Naive thymus-derived CD4-positive, alpha-beta T cell (primary cell): Measurements from ENCODE around the gene ZDHHC9. TPM values are rescaled to one million over a fixed set of nuclear protein-coding genes. Genes with fewer than 3 reads are reported as not detected.
"Not testable (repeated sequence)": the region's sequence is repeated elsewhere in the genome, so short reads cannot be mapped to it uniquely, and the experiment has no call there.

Experiments used
- ATAC-seq: fragments of 150-1000 bp; cut with Tn5 transposase; 2 replicates; pipeline ENCODE4 v1.10.0; 2021; ENCODE audit warnings: mild to moderate bottlenecking, moderate library complexity
- CTCF ChIA-PET: fragments of 350-600 bp; sonication (Branson Sonifier 250); formaldehyde crosslinking; loops from one replicate; lab custom pipeline; 2021; ENCODE audit warnings: antibody characterized with exemption; lab: Charles Lee
- POLR2A ChIA-PET: fragments of 350-600 bp; sonication (Branson Sonifier 250); formaldehyde crosslinking; loops from one replicate; lab custom pipeline; 2021; ENCODE audit warnings: antibody characterized with exemption, inconsistent platforms; lab: Charles Lee
- DNase-seq, 9 donors: peaks; one replicate each; pipeline versions ENCODE4 v3.0.0 to v3.0.0-alpha.2; 2020 to 2022; ENCODE audit warnings: mixed read lengths in 1 of 9
- H3K27ac ChIP-seq: one replicate; pipeline ENCODE4 v1.7.0; 2013; ENCODE audit warnings: mild to moderate bottlenecking, low read depth, low read length, moderate library complexity
- H3K27me3 ChIP-seq, 2 donors: one replicate each; pipeline ENCODE4 v1.7.0; 2013; ENCODE audit warnings: low read length in 2 of 2, mild to moderate bottlenecking in 2 of 2, moderate library complexity in 2 of 2; ENCODE audit not compliant: control insufficient read depth in 2 of 2, insufficient read depth in 2 of 2
- H3K36me3 ChIP-seq, 3 experiments: 1 replicate in 2 of 3; 2 replicates in 1 of 3; pipeline ENCODE4 v1.7.0; 2013; ENCODE audit warnings: low read length in 3 of 3, mild to moderate bottlenecking in 3 of 3, moderate library complexity in 1 of 3; ENCODE audit not compliant: insufficient read depth in 3 of 3, control insufficient read depth in 2 of 3
- H3K4me1 ChIP-seq, 2 donors: one replicate each; pipeline ENCODE4 v1.7.0; 2013; ENCODE audit warnings: low read length in 2 of 2, mild to moderate bottlenecking in 2 of 2, moderate library complexity in 1 of 2; ENCODE audit not compliant: control insufficient read depth in 2 of 2, insufficient read depth in 2 of 2
- H3K4me3 ChIP-seq: 2 replicates; pipeline ENCODE4 v1.7.0; 2013; ENCODE audit warnings: mild to moderate bottlenecking, low read length
- H3K9me3 ChIP-seq, 3 experiments: 1 replicate in 2 of 3; 2 replicates in 1 of 3; pipeline ENCODE4 v1.7.0; 2013; ENCODE audit warnings: low read length in 3 of 3; ENCODE audit not compliant: control insufficient read depth in 2 of 3
- H3K27ac Mint-ChIP-seq, 9 donors: one replicate each; pipeline ENCODE4 v1.8.0; 2020 to 2022; ENCODE audit warnings: mixed read lengths in 9 of 9, mild to moderate bottlenecking in 8 of 9, moderate library complexity in 5 of 9, inconsistent platforms in 2 of 9
- H3K27me3 Mint-ChIP-seq, 5 donors: one replicate each; pipeline ENCODE4 v1.8.0; 2021 to 2022; ENCODE audit warnings: mixed read lengths in 5 of 5, mild to moderate bottlenecking in 1 of 5
- H3K36me3 Mint-ChIP-seq, 5 donors: one replicate each; pipeline ENCODE4 v1.8.0; 2020 to 2022; ENCODE audit warnings: mixed read lengths in 5 of 5, mild to moderate bottlenecking in 3 of 5, inconsistent platforms in 1 of 5
- H3K4me1 Mint-ChIP-seq, 7 donors: one replicate each; pipeline ENCODE4 v1.8.0; 2020 to 2022; ENCODE audit warnings: mixed read lengths in 7 of 7, mild to moderate bottlenecking in 3 of 7, inconsistent platforms in 1 of 7
- H3K4me3 Mint-ChIP-seq, 10 donors: one replicate each; pipeline ENCODE4 v1.8.0; 2020 to 2022; ENCODE audit warnings: mild to moderate bottlenecking in 10 of 10, mixed read lengths in 10 of 10, moderate library complexity in 6 of 10, inconsistent platforms in 2 of 10
- H3K9me3 Mint-ChIP-seq, 11 donors: one replicate each; pipeline ENCODE4 v1.8.0; 2020 to 2022; ENCODE audit warnings: mixed read lengths in 11 of 11, mild to moderate bottlenecking in 4 of 11, inconsistent platforms in 1 of 11, moderate library complexity in 1 of 11
- intact Hi-C, 2 donors: fragments of 100-400 bp; cut with micrococcal nuclease; formaldehyde crosslinking; loops; one replicate each; pipeline ENCODE4 v1.15.1; 2023
- polyA plus RNA-seq, 2 donors: library from polyadenylated mRNA; unstranded; fragments of 300-500 nt; fragmentation: Illumina TruSeq; gene quantifications; one replicate each; pipeline ENCODE4 v1.2.3, GENCODE V29; 2021
- total RNA-seq, 6 experiments: library from RNA in 5 of 6; stranded (reverse) in 5 of 6; gene quantifications; 1 replicate in 5 of 6; 2 replicates in 1 of 6; pipeline ENCODE4 v1.2.3 and lab custom pipeline; 2021 to 2026

The ZDHHC9 gene
- total and polyA plus RNA-seq, 7 experiments from 2014 or later: 4.4 to 9.1 (median 7.1) TPM

GRCh38 chrX:129859134-129859533 is 15.4 kb upstream of the ZDHHC9 start:
- ATAC-seq, H3K9me3 ChIP-seq, DNase-seq, H3K27ac ChIP-seq, H3K36me3 ChIP-seq, H3K4me3 Mint-ChIP-seq, H3K4me3 ChIP-seq, H3K4me1 Mint-ChIP-seq, H3K27me3 ChIP-seq, intact Hi-C loops, H3K36me3 Mint-ChIP-seq, H3K9me3 Mint-ChIP-seq, CTCF ChIA-PET, H3K4me1 ChIP-seq: not testable (repeated sequence)
- H3K27ac Mint-ChIP-seq: peak overlapping the region in 1 of 9 donors; percentile 78
- POLR2A ChIA-PET: interaction anchor here (0.6 to 1.6 kb wide), 2 partner anchors 12 to 93 kb away, joined by 4 to 6 read pairs; no protein-coding TSS in a partner anchor
- H3K27me3 Mint-ChIP-seq: peaks cover 0 to 11% (median 0%) of the 10 kb centered on the region in 5 donors

GRCh38 chrX:129851825-129852224 is 8.1 kb upstream of the ZDHHC9 start:
- ATAC-seq, CTCF ChIA-PET, H3K4me1 ChIP-seq, H3K27ac Mint-ChIP-seq, H3K27me3 Mint-ChIP-seq, POLR2A ChIA-PET, H3K9me3 ChIP-seq, intact Hi-C loops, DNase-seq, H3K4me1 Mint-ChIP-seq, H3K9me3 Mint-ChIP-seq, H3K27me3 ChIP-seq, H3K27ac ChIP-seq, H3K36me3 ChIP-seq, H3K4me3 ChIP-seq, H3K36me3 Mint-ChIP-seq, H3K4me3 Mint-ChIP-seq: not testable (repeated sequence)

- H3K4me3 Mint-ChIP-seq: peak overlapping the region in 4 of 10 donors; percentile 1 to 30 (median 7)
- ATAC-seq (peak; percentile 19), DNase-seq (peak in 7 of 9 donors; percentile 29 to 58 (median 35))
- POLR2A ChIA-PET: interaction anchor here (0.6 to 1.3 kb wide), 4 partner anchors 12 to 242 kb away, joined by 3 to 6 read pairs (median 4); no protein-coding TSS in a partner anchor
- Histone ChIP-seq H3K4me1 (peaks cover 5 to 15% of the 10 kb centered on the region in 2 donors), H3K4me3 (no peak overlapping the region), H3K27me3 (no peaks in the 10 kb centered on the region), H3K36me3 (no peaks in the 10 kb centered on the region), H3K9me3 (no peaks in the 10 kb centered on the region), H3K27ac (no peak overlapping the region)
- H3K27me3 Mint-ChIP-seq: no peaks in the 10 kb centered on the region
- H3K36me3 Mint-ChIP-seq: no peaks in the 10 kb centered on the region
- no peaks in the 10 kb centered on the region for H3K9me3 Mint-ChIP-seq
- CTCF ChIA-PET: interaction anchor here (0.6 kb wide), 1 partner anchor 159 kb away, joined by 3 read pairs; no protein-coding TSS in a partner anchor
- H3K27ac Mint-ChIP-seq: peak overlapping the region in 6 of 9 donors; percentile 9 to 80 (median 20)
- peaks cover 4 to 32% (median 22%) of the 10 kb centered on the region in 7 donors for H3K4me1 Mint-ChIP-seq
- intact Hi-C loops: loop anchor here in 1 of 2 donors (10.0 kb wide), 1 partner anchor 178 kb away; no protein-coding TSS in a partner anchor
These were observed 3.0 kb upstream of the ZDHHC9 start for GRCh38 chrX:129846716-129847115.

GRCh38 chrX:129845616-129846190 is 2.0 kb upstream of the ZDHHC9 start:
- H3K9me3 Mint-ChIP-seq: no peaks in the 10 kb centered on the region
- Histone ChIP-seq H3K27me3 (no peaks in the 10 kb centered on the region), H3K27ac (no peak overlapping the region), H3K4me1 (peaks cover 5 to 15% of the 10 kb centered on the region in 2 donors), H3K4me3 (no peak overlapping the region), H3K9me3 (no peaks in the 10 kb centered on the region), H3K36me3 (no peaks in the 10 kb centered on the region)
- ATAC-seq: no peak
- H3K27me3 Mint-ChIP-seq: no peaks in the 10 kb centered on the region
- POLR2A ChIA-PET: no interaction called here
- CTCF ChIA-PET: no interaction called here
- no peak overlapping the region for H3K27ac Mint-ChIP-seq
- H3K4me1 Mint-ChIP-seq: peaks cover 4 to 37% (median 26%) of the 10 kb centered on the region in 7 donors
- no peaks in the 10 kb centered on the region for H3K36me3 Mint-ChIP-seq
- intact Hi-C loops: loop anchor here in 1 of 2 donors (10.0 kb wide), 1 partner anchor 179 kb away; no protein-coding TSS in a partner anchor
- DNase-seq: no peak
- no peak overlapping the region for H3K4me3 Mint-ChIP-seq

GRCh38 chrX:129843209-129843458 is 552 bp downstream of the ZDHHC9 start:
- Histone ChIP-seq H3K36me3 (no peaks in the 10 kb centered on the region), H3K4me1 (peaks cover 5 to 15% of the 10 kb centered on the region in 2 donors), H3K4me3 (peak overlapping the region; percentile 95), H3K27ac (peak overlapping the region; percentile 76), H3K27me3 (no peaks in the 10 kb centered on the region), H3K9me3 (no peaks in the 10 kb centered on the region)
- H3K27ac Mint-ChIP-seq: peak overlapping the region in 4 of 9 donors; percentile 32 to 80 (median 60)
- POLR2A ChIA-PET: no interaction called here
- no peaks in the 10 kb centered on the region for H3K27me3 Mint-ChIP-seq
- DNase-seq (no peak), ATAC-seq (no peak)
- CTCF ChIA-PET: no interaction called here
- peak overlapping the region; percentile 73 to 98 (median 88) for H3K4me3 Mint-ChIP-seq
- intact Hi-C loops: loop anchor here (1.0 to 10.0 kb wide), 5 partner anchors 61 to 324 kb away; partner anchors contain the start of genes AIFM1 (in 1 of the 2) and UTP14A (in 1 of the 2)
- no peaks in the 10 kb centered on the region for H3K9me3 Mint-ChIP-seq
- no peaks in the 10 kb centered on the region for H3K36me3 Mint-ChIP-seq
- peaks cover 4 to 39% (median 28%) of the 10 kb centered on the region in 7 donors for H3K4me1 Mint-ChIP-seq

- CTCF ChIA-PET: no interaction called here
- H3K27me3 Mint-ChIP-seq: no peaks in the 10 kb centered on the region
These were observed 1.0 kb downstream of the ZDHHC9 start for GRCh38 chrX:129842510-129843208.

More at GRCh38 chrX:129842510-129843208, 1.0 kb downstream of the ZDHHC9 start:
- POLR2A ChIA-PET: no interaction called here
- ATAC-seq: no peak
- Histone ChIP-seq H3K4me1 (peaks cover 5 to 15% of the 10 kb centered on the region in 2 donors), H3K4me3 (peak overlapping the region; percentile 95), H3K9me3 (no peaks in the 10 kb centered on the region), H3K27ac (peak overlapping the region; percentile 76), H3K27me3 (no peaks in the 10 kb centered on the region), H3K36me3 (no peaks in the 10 kb centered on the region)
- Mint-ChIP-seq H3K27ac (peak overlapping the region in 6 of 9 donors; percentile 26 to 80 (median 58)), H3K9me3 (no peaks in the 10 kb centered on the region), H3K4me1 (peaks cover 4 to 39% (median 28%) of the 10 kb centered on the region in 7 donors), H3K4me3 (peak overlapping the region; percentile 73 to 94 (median 84)), H3K36me3 (no peaks in the 10 kb centered on the region)
- peak in 1 of 9 donors; percentile 2 for DNase-seq
- intact Hi-C loops: loop anchor here (1.0 to 10.0 kb wide), 5 partner anchors 60 to 325 kb away; partner anchors contain the start of genes AIFM1 (in 1 of the 2) and UTP14A (in 1 of the 2)
